Vagina (tissue), 2 donors: Measurements from ENCODE around the gene NTSR1. TPM values are rescaled to one million over a fixed set of nuclear protein-coding genes. Genes with fewer than 3 reads are reported as not detected.

ENCODE experiments used
- DNase-seq, 2 donors: peaks; one replicate each; pipeline ENCODE4 v3.0.0-alpha.2; 2017; ENCODE audit errors: extremely low spot score in 2 of 2
- H3K27ac ChIP-seq: fragments of 200-600 bp; sonication (generic); one replicate; pipeline ENCODE4 v1.5.1; 2019
- H3K27me3 ChIP-seq: fragments of 200-600 bp; sonication (generic); one replicate; pipeline ENCODE4 v1.5.1; 2019
- H3K36me3 ChIP-seq, 2 donors: fragments of 200-600 bp; sonication (generic); one replicate each; pipeline ENCODE4 v1.5.1; 2017 to 2019
- H3K4me1 ChIP-seq: fragments of 200-600 bp; sonication (generic); one replicate; pipeline ENCODE4 v1.5.1; 2019
- H3K4me3 ChIP-seq, 2 donors: fragments of 200-600 bp; sonication (generic); 1 replicate in 1 of 2; 2 replicates in 1 of 2; pipeline ENCODE4 v1.5.1; 2016 to 2019
- H3K9me3 ChIP-seq: fragments of 200-600 bp; sonication (generic); one replicate; pipeline ENCODE4 v1.5.1; 2019
- CTCF ChIP-seq, 3 experiments: fragments of 450-650 bp in 2 of 3; fragments of 200-600 bp in 1 of 3; sonication (generic) in 1 of 3; IDR thresholded peaks; one replicate each; pipeline ENCODE4 v1.5.1; 2017 to 2019; ENCODE audit warnings: antibody characterized with exemption in 3 of 3, mild to moderate bottlenecking in 2 of 3, moderate library complexity in 2 of 3
- POLR2A ChIP-seq, 2 donors: fragments of 450-650 bp; IDR thresholded peaks; one replicate each; pipeline ENCODE4 v1.6.1; 2017; ENCODE audit warnings: antibody characterized with exemption in 2 of 2, mild to moderate bottlenecking in 2 of 2, moderate library complexity in 2 of 2
- POLR2AphosphoS5 ChIP-seq, 2 donors: sonication (generic); formaldehyde crosslinking; IDR thresholded peaks; one replicate each; pipeline ENCODE4 v1.9.0; 2017; ENCODE audit warnings: antibody characterized with exemption in 2 of 2, mild to moderate bottlenecking in 2 of 2, low read depth in 1 of 2; ENCODE audit not compliant: insufficient read depth in 1 of 2
- intact Hi-C: fragments of 100-400 bp; cut with DNase I; formaldehyde crosslinking; loops from one replicate; pipeline ENCODE4 v1.15.1; 2023
- total RNA-seq: library from RNA; depleted of rRNA; stranded (reverse); fragments of >200 nt; gene quantifications from one replicate; pipeline ENCODE4 v1.2.3, GENCODE V29; 2016

NTSR1 gene
- total RNA-seq, 1 donor from 2014 or later, result 0.49 TPM

- H3K9me3 ChIP-seq, result no peaks in the 10 kb centered on the region
- DNase-seq, result no peak
- TF ChIP-seq CTCF (IDR thresholded peaks at IDR 0.05), result no peak
- no peak overlapping the region for H3K27ac ChIP-seq
- peaks cover 7% of the 10 kb centered on the region for H3K4me1 ChIP-seq
- intact Hi-C loops, result no loop called here
- H3K27me3 ChIP-seq, result no peaks in the 10 kb centered on the region
- no peaks in the 10 kb centered on the region for H3K36me3 ChIP-seq
- H3K4me3 ChIP-seq, result no peak overlapping the region
Observed at GRCh38 chr20:62692801-62693523, 15.7 kb upstream of the NTSR1 start.

DNA sequence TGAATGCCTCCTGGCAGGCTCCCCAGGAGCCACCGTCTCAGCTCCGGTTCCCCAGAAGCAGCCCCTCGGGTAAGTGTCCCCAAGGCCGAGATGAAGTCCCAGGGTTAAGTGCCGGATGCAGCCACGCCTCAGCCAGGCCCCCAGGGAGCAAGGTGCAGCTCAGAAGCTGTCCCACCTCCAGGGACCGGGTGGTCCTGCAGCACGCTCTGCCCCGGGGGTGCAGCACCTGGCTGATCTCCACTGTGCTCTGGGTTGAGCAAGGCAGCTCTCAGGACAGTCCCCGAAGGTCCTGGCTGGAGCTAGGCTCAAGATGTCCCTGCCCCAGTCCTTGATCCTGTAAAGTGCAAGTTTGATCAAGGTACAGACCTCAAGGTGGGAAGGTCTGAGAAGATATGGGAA, 15.1 kb upstream of the NTSR1 start:
- H3K36me3 ChIP-seq, result no peaks in the 10 kb centered on the region
- intact Hi-C loops, result no loop called here
- H3K27ac ChIP-seq, result no peak overlapping the region
- TF ChIP-seq POLR2A (IDR thresholded peaks at IDR 0.05) (no peak), CTCF (IDR thresholded peaks at IDR 0.05) (no peak), POLR2AphosphoS5 (IDR thresholded peaks at IDR 0.05; ENCODE audit: insufficient read depth in 1 of 2, low read depth in 1 of 2) (no peak)
- H3K27me3 ChIP-seq, result no peaks in the 10 kb centered on the region
- no peak overlapping the region for H3K4me3 ChIP-seq
- H3K4me1 ChIP-seq, result peaks cover 2% of the 10 kb centered on the region
- DNase-seq, result no peak
- no peaks in the 10 kb centered on the region for H3K9me3 ChIP-seq

- no peak for DNase-seq
- H3K9me3 ChIP-seq, result no peaks in the 10 kb centered on the region
- H3K27me3 ChIP-seq, result no peaks in the 10 kb centered on the region
- TF ChIP-seq POLR2A (IDR thresholded peaks at IDR 0.05) (no peak), CTCF (IDR thresholded peaks at IDR 0.05) (no peak)
- no peaks in the 10 kb centered on the region for H3K36me3 ChIP-seq
- no peak overlapping the region for H3K4me3 ChIP-seq
- H3K4me1 ChIP-seq, result no peaks in the 10 kb centered on the region
- intact Hi-C loops, result no loop called here
- H3K27ac ChIP-seq, result no peak overlapping the region
Observed at GRCh38 chr20:62694106-62694505, 14.5 kb upstream of the NTSR1 start.

GRCh38 chr20:62694868-62695267, 13.8 kb upstream of the NTSR1 start:
- H3K4me1 ChIP-seq, result no peaks in the 10 kb centered on the region
- intact Hi-C loops, result no loop called here
- no peak overlapping the region for H3K27ac ChIP-seq
- H3K9me3 ChIP-seq, result no peaks in the 10 kb centered on the region
- no peak for DNase-seq
- TF ChIP-seq CTCF (IDR thresholded peaks at IDR 0.05) (no peak), POLR2AphosphoS5 (IDR thresholded peaks at IDR 0.05; ENCODE audit: insufficient read depth in 1 of 2, low read depth in 1 of 2) (no peak), POLR2A (IDR thresholded peaks at IDR 0.05) (no peak)
- H3K27me3 ChIP-seq, result no peaks in the 10 kb centered on the region
- H3K4me3 ChIP-seq, result no peak overlapping the region
- no peaks in the 10 kb centered on the region for H3K36me3 ChIP-seq

DNA sequence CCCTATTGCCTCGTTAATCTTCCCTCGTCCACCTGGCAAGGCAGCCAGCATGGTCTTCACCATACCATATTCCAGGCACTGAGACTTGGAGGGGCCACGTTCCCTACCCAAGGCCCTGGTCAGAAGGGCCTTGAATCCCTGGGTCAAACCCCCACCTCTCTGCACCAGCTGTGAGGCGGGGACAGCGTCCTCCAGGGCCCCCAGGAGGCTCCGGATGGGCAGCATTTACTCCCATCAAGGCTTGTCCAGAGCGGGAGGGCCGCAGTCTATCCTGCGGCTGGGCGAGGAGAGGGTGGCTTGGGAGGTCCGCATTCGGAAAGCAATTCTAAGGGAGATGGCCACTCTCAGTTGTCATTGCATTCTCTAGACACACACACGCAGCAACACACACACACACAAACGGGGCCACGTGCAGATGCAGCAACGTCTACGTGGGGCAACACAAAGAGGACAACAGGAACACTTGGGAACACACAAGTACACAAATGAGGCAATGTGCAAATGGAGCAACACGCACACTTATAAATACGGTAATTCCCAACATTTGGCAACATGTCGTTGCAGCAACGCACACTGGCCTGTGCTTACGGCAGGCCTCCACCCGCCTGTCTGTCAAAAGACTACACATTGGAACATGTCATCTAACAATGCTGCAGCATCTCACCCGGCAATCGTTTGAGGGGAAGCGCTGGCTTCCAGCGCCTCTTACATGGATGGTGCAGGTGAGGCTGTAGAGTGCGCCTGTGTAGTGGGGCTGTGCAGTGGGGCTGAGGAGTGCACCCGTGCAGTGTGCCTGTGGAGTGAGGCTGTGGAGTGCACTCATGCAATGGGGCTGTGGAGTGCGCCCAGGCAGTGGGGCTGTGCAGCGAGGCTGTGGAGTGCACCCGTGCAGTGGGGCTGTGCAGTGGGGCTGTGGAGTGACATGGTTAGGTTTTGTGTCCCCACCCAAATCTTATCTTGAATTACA, 12.9 kb upstream of the NTSR1 start:
- no peak for DNase-seq
- intact Hi-C loops, result no loop called here
- no peaks in the 10 kb centered on the region for H3K36me3 ChIP-seq
- H3K4me3 ChIP-seq, result no peak overlapping the region
- H3K9me3 ChIP-seq, result no peaks in the 10 kb centered on the region
- TF ChIP-seq POLR2AphosphoS5 (IDR thresholded peaks at IDR 0.05; ENCODE audit: insufficient read depth in 1 of 2, low read depth in 1 of 2) (no peak), CTCF (IDR thresholded peaks at IDR 0.05) (no peak), POLR2A (IDR thresholded peaks at IDR 0.05) (no peak)
- H3K4me1 ChIP-seq, result no peaks in the 10 kb centered on the region
- no peak overlapping the region for H3K27ac ChIP-seq
- no peaks in the 10 kb centered on the region for H3K27me3 ChIP-seq
